Measurements from ENCODE around the gene MTMR2. TPM values are rescaled to one million over a fixed set of nuclear protein-coding genes. Genes with fewer than 3 reads are reported as not detected.

Gene MTMR2
- total RNA-seq, 1 experiment from 2014 or later, result 51.9 TPM

GRCh38 chr11:95795627-95796295 is 128.1 kb downstream of the MTMR2 start:
- POLR2A ChIA-PET, result interaction anchor here (0.6 to 1.0 kb wide), 3 partner anchors 660 to 1303 kb away, joined by 3 to 5 read pairs (median 3); no protein-coding TSS in a partner anchor
- H3K27ac Mint-ChIP-seq (ENCODE audit: low read depth, unreplicated experiment), result no peak overlapping the region
- TF ChIP-seq CTCF (IDR thresholded peaks at IDR 0.05; ENCODE audit: unreplicated experiment), result no peak
- peaks cover 18% of the 10 kb centered on the region for H3K4me1 Mint-ChIP-seq (ENCODE audit: insufficient read depth, unreplicated experiment)
- H3K4me3 Mint-ChIP-seq (ENCODE audit: unreplicated experiment), result no peak overlapping the region
- peaks cover 24% of the 10 kb centered on the region for H3K36me3 Mint-ChIP-seq (ENCODE audit: insufficient read depth, unreplicated experiment)
- no TSS peak for BruUV-seq (replicated peaks)
- DNase-seq (ENCODE audit: unreplicated experiment), result no peak
- CTCF ChIA-PET, result interaction anchor here (0.9 to 1.0 kb wide), 3 partner anchors 28 to 1173 kb away, joined by 3 to 4 read pairs (median 3); no protein-coding TSS in a partner anchor
- H3K27me3 Mint-ChIP-seq (ENCODE audit: insufficient read depth, unreplicated experiment), result no peaks in the 10 kb centered on the region
- H3K9me3 Mint-ChIP-seq (ENCODE audit: unreplicated experiment), result no peaks in the 10 kb centered on the region
- intact Hi-C loops (cut with micrococcal nuclease), result no loop called here

- no TSS peak for BruUV-seq (replicated peaks)
- no peaks in the 10 kb centered on the region for H3K27me3 Mint-ChIP-seq (ENCODE audit: insufficient read depth, unreplicated experiment)
- H3K4me1 Mint-ChIP-seq (ENCODE audit: insufficient read depth, unreplicated experiment), result peaks cover 10% of the 10 kb centered on the region
- POLR2A ChIA-PET, result no interaction called here
- H3K9me3 Mint-ChIP-seq (ENCODE audit: unreplicated experiment), result no peaks in the 10 kb centered on the region
- no peak overlapping the region for H3K27ac Mint-ChIP-seq (ENCODE audit: low read depth, unreplicated experiment)
- H3K36me3 Mint-ChIP-seq (ENCODE audit: insufficient read depth, unreplicated experiment), result peaks cover 11% of the 10 kb centered on the region
- TF ChIP-seq CTCF (IDR thresholded peaks at IDR 0.05; ENCODE audit: unreplicated experiment), result no peak
- CTCF ChIA-PET, result interaction anchor here (0.5 to 0.6 kb wide), 2 partner anchors 532 to 545 kb away, joined by 3 read pairs; no protein-coding TSS in a partner anchor
- no peak for DNase-seq (ENCODE audit: unreplicated experiment)
- intact Hi-C loops (cut with micrococcal nuclease), result no loop called here
- no peak overlapping the region for H3K4me3 Mint-ChIP-seq (ENCODE audit: unreplicated experiment)
Observed at GRCh38 chr11:95794086-95794485, 129.8 kb downstream of the MTMR2 start.

GRCh38 chr11:95793116-95793515 is 130.8 kb downstream of the MTMR2 start:
- no peak overlapping the region for H3K27ac Mint-ChIP-seq (ENCODE audit: low read depth, unreplicated experiment)
- no peak for DNase-seq (ENCODE audit: unreplicated experiment)
- no peak overlapping the region for H3K4me3 Mint-ChIP-seq (ENCODE audit: unreplicated experiment)
- no peaks in the 10 kb centered on the region for H3K27me3 Mint-ChIP-seq (ENCODE audit: insufficient read depth, unreplicated experiment)
- intact Hi-C loops (cut with micrococcal nuclease), result no loop called here
- peaks cover 11% of the 10 kb centered on the region for H3K36me3 Mint-ChIP-seq (ENCODE audit: insufficient read depth, unreplicated experiment)
- no TSS peak for BruUV-seq (replicated peaks)
- CTCF ChIA-PET, result interaction anchor here (0.7 to 1.9 kb wide), 4 partner anchors 602 to 639 kb away, joined by 3 to 6 read pairs (median 4); no protein-coding TSS in a partner anchor
- H3K4me1 Mint-ChIP-seq (ENCODE audit: insufficient read depth, unreplicated experiment), result peaks cover 13% of the 10 kb centered on the region
- POLR2A ChIA-PET, result interaction anchor here (7.3 kb wide), 1 partner anchor 15 kb away, joined by 49 read pairs; no protein-coding TSS in a partner anchor
- TF ChIP-seq CTCF (IDR thresholded peaks at IDR 0.05; ENCODE audit: unreplicated experiment), result no peak
- no peaks in the 10 kb centered on the region for H3K9me3 Mint-ChIP-seq (ENCODE audit: unreplicated experiment)

GRCh38 chr11:95792700-95793099 is 131.2 kb downstream of the MTMR2 start:
- CTCF ChIA-PET, result interaction anchor here (0.7 to 1.9 kb wide), 4 partner anchors 602 to 638 kb away, joined by 3 to 6 read pairs (median 4); no protein-coding TSS in a partner anchor
- BruUV-seq (replicated peaks), result no TSS peak
- H3K9me3 Mint-ChIP-seq (ENCODE audit: unreplicated experiment), result no peaks in the 10 kb centered on the region
- no peaks in the 10 kb centered on the region for H3K27me3 Mint-ChIP-seq (ENCODE audit: insufficient read depth, unreplicated experiment)
- intact Hi-C loops (cut with micrococcal nuclease), result no loop called here
- no peak overlapping the region for H3K4me3 Mint-ChIP-seq (ENCODE audit: unreplicated experiment)
- peaks cover 17% of the 10 kb centered on the region for H3K4me1 Mint-ChIP-seq (ENCODE audit: insufficient read depth, unreplicated experiment)
- no peak for DNase-seq (ENCODE audit: unreplicated experiment)
- no peak for TF ChIP-seq CTCF (IDR thresholded peaks at IDR 0.05; ENCODE audit: unreplicated experiment)
- POLR2A ChIA-PET, result interaction anchor here (0.6 to 7.3 kb wide), 2 partner anchors 14 to 467 kb away, joined by 3 to 49 read pairs; no protein-coding TSS in a partner anchor
- H3K36me3 Mint-ChIP-seq (ENCODE audit: insufficient read depth, unreplicated experiment), result peaks cover 11% of the 10 kb centered on the region
- no peak overlapping the region for H3K27ac Mint-ChIP-seq (ENCODE audit: low read depth, unreplicated experiment)

Data from MCF 10A (cell line).